ENCODE measurements around the gene CYBC1.

GRCh38 chr17:82400830-82401229 lies 49.7 kb downstream of the CYBC1 start:
- TF ChIP-seq CTCF (IDR thresholded peaks at IDR 0.05; ENCODE audit: insufficient read depth, low read length) (no peak), POLR2AphosphoS5 (IDR thresholded peaks at IDR 0.05; ENCODE audit: low read depth) (peak; percentile 77), GABPA (IDR thresholded peaks at IDR 0.05; ENCODE audit: low read depth) (peak; percentile 69), REST (IDR thresholded peaks at IDR 0.05; ENCODE audit: insufficient replicate concordance, low read depth) (no peak), SPI1 (IDR thresholded peaks at IDR 0.05; ENCODE audit: borderline replicate concordance, low read depth) (peak; percentile 94)

All from HL-60 (cell line).